H1 (cell line): ENCODE data around the gene SMIM41. TPM values are rescaled to one million over a fixed set of nuclear protein-coding genes. Genes with fewer than 3 reads are reported as not detected.

Source experiments
- GTF2F1 ChIP-seq: IDR thresholded peaks from 2 replicates; pipeline ENCODE4 v1.6.1; 2012; ENCODE audit warnings: low read depth, low read length, improper control_type of control experiment, borderline replicate concordance
- KDM1A ChIP-seq: fragments of 200-600, 300-600 bp; sonication (generic); IDR thresholded peaks from 2 replicates; pipeline ENCODE4 v1.7.1; 2016; ENCODE audit warnings: mild to moderate bottlenecking, low read length, borderline replicate concordance
- RNF2 ChIP-seq: fragments of 200-900, 300-1000 bp; sonication (generic); IDR thresholded peaks from 2 replicates; pipeline ENCODE4 v1.7.1; 2016; ENCODE audit warnings: borderline replicate concordance, low read depth, mild to moderate bottlenecking, antibody characterized with exemption, low read length; ENCODE audit not compliant: poor library complexity, severe bottlenecking; ENCODE audit errors: missing control alignments
- SP2 ChIP-seq: IDR thresholded peaks from 2 replicates; pipeline ENCODE4 v1.6.1; 2012; ENCODE audit warnings: mild to moderate bottlenecking, low read length, inconsistent platforms
- polyA plus RNA-seq, 7 experiments: library from polyadenylated mRNA; depleted of rRNA in 3 of 7; stranded (reverse) in 5 of 7; unstranded in 2 of 7; fragments of >200 nt in 5 of 7; fragments of 200-250 nt in 2 of 7; gene quantifications; 1 replicate in 5 of 7; 2 replicates in 1 of 7; 4 replicates in 1 of 7; pipeline versions ENCODE4 v1.2.1 to v1.2.3, GENCODE V29; 2011 to 2013; ENCODE audit warnings: missing spikeins in 2 of 7, mixed read lengths in 2 of 7
- total RNA-seq: library from RNA; stranded (reverse); fragmentation: NEBNext Ultra II Directional; extraction: Animal tissue kit (Norgen Biotek cat#: 25700); gene quantifications from 2 replicates; pipeline ENCODE4 v1.2.1, GENCODE V29; 2021

SMIM41 gene
- total and polyA plus RNA-seq, 2 of the 8 experiments (the other 6 are each of a cell fraction or from before 2014, with no cell fraction given) = 0.28 to 0.98 TPM

DNA sequence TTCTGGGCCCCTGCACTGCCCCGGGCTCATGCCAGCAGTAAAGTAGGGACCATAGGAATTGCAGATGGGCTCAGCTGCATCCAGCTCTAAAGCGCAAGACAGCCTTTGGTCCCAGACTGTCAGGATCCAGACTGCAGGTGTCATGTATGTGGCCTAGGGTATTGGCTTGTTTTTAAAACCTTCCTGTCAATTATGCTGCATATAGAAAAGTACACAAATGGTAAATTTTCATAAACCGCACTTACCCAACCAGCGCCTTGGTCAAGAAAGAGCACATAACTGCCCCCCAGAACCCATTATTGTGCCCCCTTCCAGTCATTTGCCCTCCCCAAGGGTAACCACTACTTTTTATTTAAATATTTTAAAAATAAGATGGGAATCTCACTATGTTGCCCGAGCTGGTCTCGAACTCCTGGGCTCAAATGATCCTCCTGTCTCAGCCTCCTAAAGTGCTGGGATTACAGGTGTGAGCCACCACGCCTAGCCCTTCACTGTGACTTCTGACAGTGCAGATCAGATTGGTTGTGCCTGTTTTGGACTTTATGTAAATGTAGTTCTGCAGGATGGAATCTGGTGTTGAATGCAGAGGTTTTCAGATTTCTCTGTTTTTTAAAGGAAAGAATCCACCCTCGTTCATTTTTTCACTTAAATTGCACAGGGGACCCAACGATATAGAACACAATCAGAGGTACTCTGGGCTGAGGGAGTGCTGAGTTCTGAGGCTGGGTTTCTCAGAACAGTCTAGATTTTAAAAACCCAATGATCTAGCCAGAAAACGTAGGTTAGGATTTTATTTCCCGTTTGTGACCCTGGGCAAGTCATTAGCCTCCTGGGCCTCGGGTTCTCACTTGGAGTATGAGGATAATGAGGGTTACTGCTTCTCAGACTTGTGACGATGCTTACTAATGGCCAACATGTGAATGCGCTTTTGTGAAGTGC is 21.6 kb upstream of the SMIM41 start (continued):
- TF ChIP-seq KDM1A (no peak), GTF2F1 (no peak), SP2 (no peak), RNF2 (no peak)
